OCI-LY7 (cell line): ENCODE measurements around the gene RPAIN.

ENCODE experiments used
- EZH2phosphoT487 ChIP-seq: fragments of 200-600 bp; sonication (generic); IDR thresholded peaks from 2 replicates; pipeline ENCODE4 v1.6.1; 2018; ENCODE audit warnings: low read depth, borderline replicate concordance, mild to moderate bottlenecking, mixed run types, antibody characterized with exemption, low read length, moderate library complexity, mixed read lengths
- TF ChIP-seq, protein P1 (sequence below): fragments of 200-600 bp; sonication (generic); conservative IDR thresholded peaks from 2 replicates; pipeline ENCODE4 v1.5.1; 2014; ENCODE audit warnings: mild to moderate bottlenecking, antibody characterized with exemption, low read length, moderate library complexity, mixed read lengths

- TF ChIP-seq, protein P1, sequence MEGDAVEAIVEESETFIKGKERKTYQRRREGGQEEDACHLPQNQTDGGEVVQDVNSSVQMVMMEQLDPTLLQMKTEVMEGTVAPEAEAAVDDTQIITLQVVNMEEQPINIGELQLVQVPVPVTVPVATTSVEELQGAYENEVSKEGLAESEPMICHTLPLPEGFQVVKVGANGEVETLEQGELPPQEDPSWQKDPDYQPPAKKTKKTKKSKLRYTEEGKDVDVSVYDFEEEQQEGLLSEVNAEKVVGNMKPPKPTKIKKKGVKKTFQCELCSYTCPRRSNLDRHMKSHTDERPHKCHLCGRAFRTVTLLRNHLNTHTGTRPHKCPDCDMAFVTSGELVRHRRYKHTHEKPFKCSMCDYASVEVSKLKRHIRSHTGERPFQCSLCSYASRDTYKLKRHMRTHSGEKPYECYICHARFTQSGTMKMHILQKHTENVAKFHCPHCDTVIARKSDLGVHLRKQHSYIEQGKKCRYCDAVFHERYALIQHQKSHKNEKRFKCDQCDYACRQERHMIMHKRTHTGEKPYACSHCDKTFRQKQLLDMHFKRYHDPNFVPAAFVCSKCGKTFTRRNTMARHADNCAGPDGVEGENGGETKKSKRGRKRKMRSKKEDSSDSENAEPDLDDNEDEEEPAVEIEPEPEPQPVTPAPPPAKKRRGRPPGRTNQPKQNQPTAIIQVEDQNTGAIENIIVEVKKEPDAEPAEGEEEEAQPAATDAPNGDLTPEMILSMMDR = no peak
- no peak for TF ChIP-seq EZH2phosphoT487
These were observed 20.2 kb upstream of the RPAIN start for GRCh38 chr17:5399767-5400166.
